HG03378 (cell line): ENCODE measurements around the gene RNU1-3.
"Not testable (repeated sequence)": the region's sequence is repeated elsewhere in the genome, so short reads cannot be mapped to it uniquely, and the experiment has no call there.

Experiments
- ATAC-seq: cut with Tn5 transposase; IDR thresholded peaks from one replicate; pipeline ENCODE4 v1.9.1; 2021; ENCODE audit warnings: mild to moderate bottlenecking, moderate library complexity; ENCODE audit not compliant: unreplicated experiment

RNU1-3 gene

DNA sequence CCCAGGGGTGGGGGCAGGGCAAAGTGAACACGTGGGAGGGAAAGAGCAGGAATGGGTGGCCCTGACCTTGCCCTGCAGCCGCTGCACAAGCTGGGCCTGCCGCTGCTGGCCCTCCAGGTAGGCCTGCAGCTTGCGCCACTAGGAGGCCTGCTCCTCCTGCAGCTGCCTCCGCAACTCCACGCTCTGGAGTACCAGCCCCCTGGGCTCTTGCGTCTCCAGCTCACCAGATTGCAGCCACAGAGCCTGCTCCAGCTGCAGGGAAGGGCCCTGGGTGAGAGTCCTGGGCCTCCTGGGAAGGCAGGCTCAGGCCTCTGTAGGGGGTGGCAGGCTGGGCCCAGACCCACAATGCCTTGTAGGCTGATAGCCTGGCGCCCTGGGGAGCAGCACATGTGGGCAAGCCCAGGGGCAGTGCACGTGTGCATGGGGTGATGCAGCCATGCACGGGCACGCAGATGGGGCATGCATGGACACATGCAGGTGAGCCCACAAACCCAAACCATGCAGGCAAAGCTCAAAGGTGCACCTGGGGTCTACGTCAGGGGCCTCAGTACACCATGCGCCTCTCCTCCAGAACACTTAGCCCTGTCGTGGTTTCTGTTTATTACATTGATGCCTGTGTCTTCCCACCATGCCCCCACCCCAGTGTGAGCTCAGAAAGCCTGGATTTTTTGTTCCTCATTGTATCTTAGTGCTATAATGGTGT is 9.6 kb downstream of the RNU1-3 start:
- ATAC-seq = not testable (repeated sequence)

DNA sequence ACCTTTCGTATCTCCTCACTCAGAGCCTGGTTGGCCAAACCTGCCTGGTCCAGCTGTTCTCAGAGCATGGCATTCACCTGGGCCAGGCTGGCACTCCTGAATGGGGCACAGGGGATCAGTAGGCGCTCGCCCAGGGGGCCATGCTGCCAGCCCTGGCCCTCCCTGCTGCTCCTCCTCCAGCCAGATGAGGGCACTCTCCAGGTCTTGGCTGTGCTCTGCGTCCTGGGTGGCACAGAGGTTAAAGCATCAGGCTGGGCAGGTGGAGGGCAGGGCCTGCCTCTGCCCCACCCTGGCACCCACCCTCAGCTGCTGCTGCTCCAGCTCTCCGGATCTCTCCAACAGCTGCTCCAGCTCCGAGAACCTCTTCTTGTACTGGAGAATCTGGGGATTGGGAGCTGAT is 10.2 kb downstream of the RNU1-3 start:
- not testable (repeated sequence) for ATAC-seq

DNA sequence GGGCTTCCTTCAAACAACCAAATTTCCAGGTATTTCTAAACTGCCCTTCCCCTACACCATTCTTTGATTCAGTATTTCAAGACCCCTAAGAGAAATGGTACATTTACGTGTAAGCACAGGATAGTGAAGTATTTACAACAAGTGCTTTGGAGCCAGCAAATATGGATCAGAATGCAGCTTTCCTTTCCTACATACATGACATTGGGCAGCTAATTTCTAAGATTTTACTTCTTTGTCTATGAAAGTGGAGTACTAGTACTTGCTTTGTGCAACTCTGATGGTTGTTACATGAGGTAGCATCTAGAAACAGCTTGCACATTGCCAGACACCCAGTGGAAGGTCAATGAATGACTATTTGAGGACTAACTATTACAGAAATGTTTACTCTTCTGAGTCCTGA is 15.2 kb downstream of the RNU1-3 start:
- not testable (repeated sequence) for ATAC-seq

DNA sequence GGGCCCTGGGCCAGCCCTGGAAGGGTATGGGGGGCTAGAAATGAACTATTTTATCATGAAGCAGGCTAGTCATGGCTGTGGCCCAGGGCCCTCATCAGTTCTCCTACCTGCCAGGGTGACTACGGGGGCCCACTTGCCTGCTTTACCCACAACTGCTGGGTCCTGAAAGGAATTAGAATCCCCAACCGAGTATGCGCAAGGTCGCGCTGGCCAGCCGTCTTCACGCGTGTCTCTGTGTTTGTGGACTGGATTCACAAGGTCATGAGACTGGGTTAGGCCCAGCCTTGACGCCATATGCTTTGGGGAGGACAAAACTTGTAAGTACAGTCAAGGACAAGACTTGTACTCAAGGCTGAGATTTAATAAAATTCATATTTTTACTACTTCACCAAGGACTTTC is 16.8 kb downstream of the RNU1-3 start:
- not testable (repeated sequence) for ATAC-seq

DNA sequence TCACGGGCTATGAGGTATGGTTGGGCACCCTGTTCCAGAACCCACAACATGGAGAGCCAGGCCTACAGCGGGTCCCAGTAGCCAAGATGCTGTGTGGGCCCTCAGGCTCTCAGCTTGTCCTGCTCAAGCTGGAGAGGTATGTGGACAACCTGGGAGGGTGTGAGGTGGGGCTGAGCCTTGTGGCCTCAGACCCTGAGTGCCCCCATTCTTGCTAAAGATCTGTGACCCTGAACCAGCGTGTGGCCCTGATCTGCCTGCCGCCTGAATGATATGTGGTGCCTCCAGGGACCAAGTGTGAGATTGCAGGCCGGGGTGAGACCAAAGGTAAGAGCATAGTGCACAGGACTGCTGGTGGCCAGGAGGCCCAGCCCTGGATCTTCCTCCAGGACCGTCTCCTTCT is 17.4 kb downstream of the RNU1-3 start:
- ATAC-seq = not testable (repeated sequence)

DNA sequence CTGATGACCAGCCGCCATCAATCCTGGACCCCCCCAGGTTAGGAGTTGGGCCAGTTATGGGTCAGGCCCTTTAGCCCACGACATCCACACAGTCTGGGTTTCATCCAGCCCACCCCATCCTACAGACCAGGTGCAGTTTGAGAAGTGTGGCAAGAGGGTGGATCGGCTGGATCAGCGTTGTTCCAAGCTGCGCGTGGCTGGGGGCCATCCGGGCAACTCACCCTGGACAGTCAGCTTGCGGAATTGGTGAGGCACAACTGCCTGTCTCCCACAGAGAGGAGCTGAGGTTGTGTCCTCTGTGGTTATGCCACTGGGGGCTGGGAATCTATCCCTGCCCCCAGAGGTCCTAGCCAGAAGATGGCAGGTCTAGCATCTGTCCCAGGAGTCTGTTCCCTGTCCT is 18.0 kb downstream of the RNU1-3 start:
- ATAC-seq = not testable (repeated sequence)

- not testable (repeated sequence) for ATAC-seq
Measured at GRCh38 chr1:16648250-16648649, 18.5 kb downstream of the RNU1-3 start.

DNA sequence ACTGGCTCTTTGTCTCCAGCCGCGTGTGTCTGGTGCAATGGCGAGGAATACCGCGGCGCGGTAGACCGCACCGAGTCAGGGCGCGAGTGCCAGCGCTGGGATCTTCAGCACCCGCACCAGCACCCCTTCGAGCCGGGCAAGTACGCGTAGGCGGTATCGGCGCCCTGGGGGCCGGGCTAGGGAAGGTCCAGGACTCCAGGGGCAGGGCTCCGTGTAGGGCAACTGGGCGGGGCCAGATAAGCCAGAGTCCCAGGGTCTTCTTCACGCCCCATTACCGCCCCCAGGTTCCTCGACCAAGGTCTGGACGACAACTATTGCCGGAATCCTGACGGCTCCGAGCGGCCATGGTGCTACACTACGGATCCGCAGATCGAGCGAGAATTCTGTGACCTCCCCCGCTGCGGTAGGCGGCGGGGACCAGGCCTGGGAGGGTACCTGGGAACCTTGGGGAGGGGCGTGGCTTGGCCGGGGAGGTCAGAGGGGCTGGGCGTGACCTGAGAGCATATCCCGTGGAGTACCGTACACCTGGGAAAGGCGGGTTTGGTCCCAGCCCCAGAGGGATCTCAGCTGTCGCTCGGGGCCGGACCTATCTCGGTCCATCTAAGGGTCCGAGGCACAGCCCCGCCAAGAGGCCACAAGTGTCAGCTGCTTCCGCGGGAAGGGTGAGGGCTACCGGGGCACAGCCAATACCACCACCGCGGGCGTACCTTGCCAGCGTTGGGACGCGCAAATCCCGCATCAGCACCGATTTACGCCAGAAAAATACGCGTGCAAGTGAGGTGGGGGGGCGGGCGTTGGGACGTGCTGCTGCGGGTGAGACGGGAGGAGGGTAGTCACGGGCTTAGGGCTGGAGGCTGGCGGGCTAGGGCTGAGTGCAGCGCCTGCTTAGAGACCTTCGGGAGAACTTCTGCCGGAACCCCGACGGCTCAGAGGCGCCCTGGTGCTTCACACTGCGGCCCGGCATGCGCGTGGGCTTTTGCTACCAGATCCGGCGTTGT is 19.3 kb downstream of the RNU1-3 start:
- not testable (repeated sequence) for ATAC-seq

DNA sequence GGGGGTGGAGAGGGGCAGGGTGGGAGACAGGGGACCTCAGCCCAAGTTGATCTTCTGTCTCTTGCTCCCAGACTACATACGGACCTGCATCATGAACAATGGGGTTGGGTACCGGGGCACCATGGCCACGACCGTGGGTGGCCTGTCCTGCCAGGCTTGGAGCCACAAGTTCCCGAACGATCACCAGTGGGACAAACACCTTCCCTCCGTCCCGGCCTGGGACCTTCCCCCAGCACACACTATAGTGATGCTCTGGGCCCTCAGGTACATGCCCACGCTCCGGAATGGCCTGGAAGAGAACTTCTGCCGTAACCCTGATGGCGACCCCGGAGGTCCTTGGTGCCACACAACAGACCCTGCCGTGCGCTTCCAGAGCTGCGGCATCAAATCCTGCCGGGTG is 20.0 kb downstream of the RNU1-3 start:
- not testable (repeated sequence) for ATAC-seq

DNA sequence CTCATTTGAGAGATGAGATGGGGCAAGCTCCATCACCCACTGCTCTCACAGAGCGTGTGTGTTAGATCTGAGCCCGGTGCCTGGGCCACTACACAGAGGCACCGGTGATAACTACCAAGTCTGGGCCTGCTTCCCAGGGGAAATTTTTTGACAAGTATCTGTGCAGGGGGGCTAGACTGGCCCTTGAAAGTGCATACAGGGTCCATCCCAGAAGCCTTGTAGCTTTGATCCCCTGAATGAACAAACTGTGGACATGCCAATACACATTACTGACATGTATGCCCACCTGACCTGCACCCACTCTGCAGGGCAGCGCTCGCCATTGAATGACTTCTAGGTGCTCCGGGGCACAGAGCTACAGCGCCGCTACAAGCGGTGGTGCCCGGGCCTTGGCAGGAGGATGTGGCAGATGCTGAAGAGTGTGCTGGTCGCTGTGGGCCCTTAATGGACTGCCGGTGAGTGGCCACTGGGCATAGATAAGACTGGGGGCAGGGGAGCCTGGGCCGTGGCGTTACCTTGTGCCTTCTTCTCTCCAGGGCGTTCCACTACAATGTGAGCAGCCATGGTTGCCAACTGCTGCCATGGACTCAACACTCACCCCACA is 20.6 kb downstream of the RNU1-3 start:
- ATAC-seq = not testable (repeated sequence)

GRCh38 chr1:16645271-16646060 is 21.3 kb downstream of the RNU1-3 start:
- ATAC-seq = peak; percentile 8

DNA sequence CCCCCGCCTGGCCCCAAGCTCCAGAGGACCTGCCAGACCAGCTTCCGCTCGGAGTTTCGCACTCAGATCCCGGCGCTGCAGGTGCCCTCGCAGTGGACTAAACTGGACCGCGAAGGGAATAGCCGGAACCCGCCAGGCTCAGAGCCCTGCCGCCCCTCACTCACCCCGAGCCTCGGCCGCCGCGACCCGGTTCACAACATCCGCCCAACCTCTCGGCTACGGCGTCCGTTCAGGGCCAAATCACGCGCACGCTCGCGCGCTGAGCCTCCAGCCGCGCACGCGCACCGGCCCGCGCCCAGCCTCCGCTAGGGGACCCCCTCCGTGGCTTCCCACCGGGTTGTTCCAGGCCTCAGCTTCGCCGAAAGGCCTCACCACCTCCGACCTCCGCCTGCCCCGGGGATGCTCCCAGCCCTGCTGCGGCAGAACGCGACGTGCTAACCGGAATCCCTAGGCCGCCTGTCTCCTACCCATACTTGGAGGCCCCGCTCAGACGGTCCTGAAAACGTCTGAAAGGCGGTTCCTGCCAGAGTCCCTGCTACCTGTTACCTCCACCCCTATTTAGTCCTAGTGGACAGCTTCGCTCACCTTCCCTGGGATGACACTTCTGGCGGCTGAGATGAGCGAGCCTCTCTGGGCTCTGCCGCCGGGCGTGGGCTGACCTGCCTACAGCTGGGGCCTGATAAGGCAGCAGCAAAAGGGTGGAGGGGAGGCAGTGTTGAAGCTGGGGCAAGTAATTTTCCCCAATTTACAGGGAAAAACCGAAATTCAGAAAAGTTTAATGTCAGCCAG is 22.1 kb downstream of the RNU1-3 start:
- ATAC-seq = peak; percentile 50

- peak; percentile 25 for ATAC-seq
Measured at GRCh38 chr1:16644193-16644481, 22.6 kb downstream of the RNU1-3 start.

GRCh38 chr1:16643476-16644192 is 23.1 kb downstream of the RNU1-3 start:
- peak; percentile 8 for ATAC-seq

DNA sequence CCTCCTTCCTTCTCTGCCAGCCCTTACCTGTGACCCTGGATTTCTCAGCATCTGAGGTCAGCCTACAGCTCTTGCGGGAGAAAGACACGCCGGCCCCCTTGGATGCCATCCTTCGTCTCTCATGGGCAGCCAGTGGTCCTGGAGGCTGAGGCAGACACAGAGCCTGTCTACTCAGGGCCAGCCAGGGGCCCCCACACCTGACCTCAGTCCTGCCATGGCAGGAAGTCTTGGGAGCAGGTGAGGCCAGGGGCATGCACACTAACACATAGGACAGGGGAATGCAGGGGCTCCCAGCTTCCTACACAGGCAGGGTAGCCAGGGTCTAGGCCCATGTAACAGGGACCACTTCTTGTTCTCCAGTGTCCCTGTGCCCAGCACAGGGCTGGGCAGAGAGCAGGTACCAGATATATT is 23.7 kb downstream of the RNU1-3 start:
- not testable (repeated sequence) for ATAC-seq

DNA sequence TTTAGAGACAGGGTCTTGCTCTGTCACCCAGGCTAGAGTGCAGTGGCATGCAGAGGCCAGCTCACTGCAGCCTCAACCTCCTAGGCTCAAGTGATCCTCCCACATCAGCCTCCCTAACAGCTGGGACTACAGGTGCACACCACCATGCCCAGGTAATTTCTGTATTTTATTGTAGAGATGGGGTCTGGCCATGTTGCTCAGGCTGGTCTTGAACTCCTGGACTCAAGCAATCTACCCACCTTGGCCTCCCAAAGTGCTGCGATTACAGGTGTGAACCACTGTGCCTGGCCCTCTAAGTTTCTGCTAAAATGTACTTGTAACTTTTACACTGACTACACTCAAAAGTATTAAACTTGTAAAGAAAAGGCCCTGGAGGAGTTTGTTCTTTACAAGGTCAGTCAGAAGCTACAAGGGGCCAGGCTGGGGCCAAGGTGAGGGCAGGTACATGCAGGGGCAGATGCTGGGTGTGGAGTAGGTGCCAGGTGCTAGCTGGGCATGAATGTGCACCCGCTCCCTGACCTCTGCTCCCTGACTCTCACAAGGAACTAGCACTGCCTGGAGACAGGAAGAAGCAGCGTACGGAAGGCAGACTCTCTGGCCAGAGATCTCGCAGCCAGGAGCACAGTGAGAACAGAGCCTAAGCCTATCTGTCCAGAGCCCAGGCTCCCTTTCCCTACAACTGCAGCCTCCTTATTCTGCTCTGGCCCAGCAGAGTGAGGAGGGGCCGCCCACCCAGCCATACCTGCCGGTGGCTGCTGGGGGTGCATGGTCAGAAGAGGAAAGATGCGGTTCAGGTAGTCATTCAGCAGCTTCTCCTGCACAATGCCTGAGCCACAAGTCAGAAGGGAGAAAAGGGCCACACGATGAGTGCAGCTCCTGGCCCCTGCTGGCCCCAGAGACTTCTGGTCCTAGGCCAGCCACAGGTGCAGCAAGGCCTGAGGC is 24.5 kb downstream of the RNU1-3 start:
- ATAC-seq = not testable (repeated sequence)

GRCh38 chr1:16641159-16641975 is 25.4 kb downstream of the RNU1-3 start:
- ATAC-seq = not testable (repeated sequence)
